Kidney (tissue), 14 donors: ENCODE measurements around the gene NF1. TPM values are rescaled to one million over a fixed set of nuclear protein-coding genes. Genes with fewer than 3 reads are reported as not detected.

Experiments used
- DNase-seq, 5 donors: peaks; one replicate each; pipeline ENCODE4 v3.0.0-alpha.2; 2013 to 2020
- FAIRE-seq: peaks from 2 replicates; lab custom pipeline; 2012; peaks lifted over from hg19 to GRCh38; lab: Jason Lieb, UNC
- H3K27ac ChIP-seq, 2 donors: one replicate each; pipeline ENCODE4 v1.7.0; 2013; ENCODE audit warnings: low read depth in 2 of 2, low read length in 2 of 2, inconsistent platforms in 1 of 2
- H3K27me3 ChIP-seq: one replicate; pipeline ENCODE4 v1.7.1; 2013; ENCODE audit warnings: low read length, inconsistent platforms; ENCODE audit not compliant: control insufficient read depth, insufficient read depth
- H3K36me3 ChIP-seq, 3 donors: one replicate each; pipeline versions ENCODE4 v1.7.0 to v1.7.1; 2013; ENCODE audit warnings: low read length in 3 of 3, control low read depth in 1 of 3, inconsistent platforms in 1 of 3; ENCODE audit not compliant: insufficient read depth in 3 of 3, control insufficient read depth in 2 of 3
- H3K4me1 ChIP-seq, 3 donors: one replicate each; pipeline versions ENCODE4 v1.7.0 to v1.7.1; 2013; ENCODE audit warnings: low read length in 3 of 3, inconsistent platforms in 1 of 3, low read depth in 1 of 3; ENCODE audit not compliant: control insufficient read depth in 2 of 3, insufficient read depth in 2 of 3
- H3K4me3 ChIP-seq, 3 donors: one replicate each; pipeline versions ENCODE4 v1.7.0 to v1.8.1; 2013; ENCODE audit warnings: low read length in 3 of 3, control low read depth in 1 of 3, inconsistent platforms in 1 of 3
- H3K9ac ChIP-seq, 3 donors: one replicate each; pipeline versions ENCODE4 v1.7.0 to v1.7.1; 2013; ENCODE audit warnings: low read length in 3 of 3, control low read depth in 1 of 3, inconsistent platforms in 1 of 3
- H3K9me3 ChIP-seq, 3 donors: one replicate each; pipeline versions ENCODE4 v1.7.0 to v1.7.1; 2013; ENCODE audit warnings: low read length in 3 of 3, control low read depth in 1 of 3, inconsistent platforms in 1 of 3; ENCODE audit not compliant: control insufficient read depth in 2 of 3, insufficient read depth in 1 of 3
- CTCF ChIP-seq: IDR thresholded peaks from 3 replicates; pipeline ENCODE4 v1.5.1; 2012; ENCODE audit warnings: mild to moderate bottlenecking, moderate library complexity, borderline replicate concordance; ENCODE audit not compliant: insufficient read depth; ENCODE audit errors: extremely low read depth
- intact Hi-C: fragments of 100-400 bp; cut with DNase I; formaldehyde crosslinking; loops from one replicate; pipeline ENCODE4 v1.11.1; 2022
- polyA plus RNA-seq: library from polyadenylated mRNA; stranded (reverse); fragments of 350-450 nt; fragmentation: Illumina TruSeq; extraction: RNeasy Lipid Tissue Mini Kit (QIAGEN cat#74804); gene quantifications from one replicate; pipeline ENCODE4 v1.2.3, GENCODE V29; 2014; ENCODE audit warnings: low read depth, low replicate concordance; ENCODE audit not compliant: insufficient read depth
- total RNA-seq: library from RNA; stranded (reverse); fragmentation: NEBNext Ultra II Directional; extraction: Animal tissue kit (Norgen Biotek cat#: 25700); gene quantifications from one replicate; pipeline ENCODE4 v1.2.1, GENCODE V29; 2021
- donor health status: control.
- donor health status: control.
- donor health status: control.
- donor health status: control.
- donor health status: control.
- donor health status: DM: yes; HTN: yes; CAD: no.
- donor health status: Normal renal cell carcinoma (clear cell type).

The NF1 gene
- total and polyA plus RNA-seq, 2 donors from 2014 or later: 7.8 to 61.3 TPM

GRCh38 chr17:31224366-31224765 lies 129.6 kb downstream of the NF1 start:
- intact Hi-C loops: no loop called here
- DNase-seq: peak in 1 of 5 donors; percentile 1
- no peak for FAIRE-seq
- Histone ChIP-seq H3K9me3 (no peaks in the 10 kb centered on the region), H3K36me3 (peaks cover 4 to 9% (median 5%) of the 10 kb centered on the region in 3 donors), H3K9ac (no peak overlapping the region), H3K27me3 (no peaks in the 10 kb centered on the region), H3K27ac (no peak overlapping the region), H3K4me3 (no peak overlapping the region), H3K4me1 (no peaks in the 10 kb centered on the region)
- TF ChIP-seq CTCF: no peak

- Histone ChIP-seq H3K27ac (no peak overlapping the region), H3K9ac (no peak overlapping the region), H3K36me3 (peaks cover 8 to 21% (median 9%) of the 10 kb centered on the region in 3 donors), H3K4me3 (no peak overlapping the region), H3K9me3 (no peaks in the 10 kb centered on the region), H3K4me1 (no peaks in the 10 kb centered on the region), H3K27me3 (no peaks in the 10 kb centered on the region)
- FAIRE-seq (no peak), DNase-seq (no peak)
- intact Hi-C loops: no loop called here
- TF ChIP-seq CTCF: no peak
Observed at GRCh38 chr17:31225831-31226230, 131.1 kb downstream of the NF1 start.

GRCh38 chr17:31226373-31226772 lies 131.6 kb downstream of the NF1 start:
- FAIRE-seq (no peak), DNase-seq (peak in 1 of 5 donors; percentile 29)
- H3K9ac ChIP-seq: no peak overlapping the region
- TF ChIP-seq CTCF: no peak
- no peaks in the 10 kb centered on the region for H3K27me3 ChIP-seq
- no peaks in the 10 kb centered on the region for H3K4me1 ChIP-seq
- H3K9me3 ChIP-seq: no peaks in the 10 kb centered on the region
- no peak overlapping the region for H3K4me3 ChIP-seq
- intact Hi-C loops: no loop called here
- peaks cover 8 to 21% (median 9%) of the 10 kb centered on the region in 3 donors for H3K36me3 ChIP-seq
- H3K27ac ChIP-seq: no peak overlapping the region

- intact Hi-C loops: no loop called here
- H3K4me1 ChIP-seq: no peaks in the 10 kb centered on the region
- H3K27me3 ChIP-seq: no peaks in the 10 kb centered on the region
- H3K36me3 ChIP-seq: peaks cover 8 to 21% (median 9%) of the 10 kb centered on the region in 3 donors
- TF ChIP-seq CTCF: no peak
- no peaks in the 10 kb centered on the region for H3K9me3 ChIP-seq
- DNase-seq: no peak
- H3K9ac ChIP-seq: no peak overlapping the region
- FAIRE-seq: no peak
- no peak overlapping the region for H3K27ac ChIP-seq
- H3K4me3 ChIP-seq: no peak overlapping the region
Observed at GRCh38 chr17:31226950-31227349, 132.2 kb downstream of the NF1 start.
